Activated naive CD4-positive, alpha-beta T cell treated with anti-CD3 and anti-CD28 coated beads, Interleukin-2, amount 10 ng/mL, durations not matched to agents 7 days and 5 days (primary cell): ENCODE measurements around the gene YDJC.
A peak's percentile ranks its signal among the peaks of the same experiment; 100 is the strongest.

Source experiments
- CTCF ChIA-PET: fragments of 350-600 bp; sonication (Branson Sonifier 250); formaldehyde crosslinking; loops from one replicate; lab custom pipeline; 2021; ENCODE audit warnings: antibody characterized with exemption; lab: Charles Lee
- DNase-seq: peaks from one replicate; pipeline ENCODE4 v3.0.0-alpha.2; 2020
- H3K27ac Mint-ChIP-seq: one replicate; pipeline ENCODE4 v1.8.0; 2021; ENCODE audit warnings: mild to moderate bottlenecking, moderate library complexity, mixed read lengths
- H3K27me3 Mint-ChIP-seq: one replicate; pipeline ENCODE4 v1.8.0; 2021; ENCODE audit warnings: mild to moderate bottlenecking, mixed read lengths
- H3K36me3 Mint-ChIP-seq: one replicate; pipeline ENCODE4 v1.8.0; 2021; ENCODE audit warnings: mixed read lengths
- H3K4me1 Mint-ChIP-seq: one replicate; pipeline ENCODE4 v1.8.0; 2021; ENCODE audit warnings: mixed read lengths
- H3K4me3 Mint-ChIP-seq: one replicate; pipeline ENCODE4 v1.8.0; 2021; ENCODE audit warnings: mild to moderate bottlenecking, moderate library complexity, mixed read lengths
- H3K9me3 Mint-ChIP-seq: one replicate; pipeline ENCODE4 v1.8.0; 2021; ENCODE audit warnings: mixed read lengths

YDJC gene

DNA sequence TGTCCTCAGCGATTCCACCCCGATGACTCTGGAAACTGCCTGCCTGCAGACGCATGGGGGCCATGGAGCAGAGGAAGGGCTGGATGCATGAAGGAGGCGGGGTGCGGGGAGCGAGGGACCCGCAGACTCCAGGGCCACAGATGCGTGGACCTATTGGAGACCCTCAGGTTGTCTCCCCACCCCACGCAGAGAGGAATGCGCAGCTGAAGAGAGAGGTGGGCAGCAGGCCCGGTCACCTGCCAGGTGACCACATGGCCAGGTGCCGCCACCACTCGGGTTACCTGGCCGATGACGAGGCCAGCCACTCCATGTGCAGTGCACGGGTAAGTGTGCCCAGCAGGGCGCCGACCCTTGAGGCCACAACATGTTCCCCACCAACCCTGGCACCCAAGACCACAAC is 3.1 kb upstream of the YDJC start:
- no peak overlapping the region for H3K27ac Mint-ChIP-seq
- CTCF ChIA-PET, result interaction anchor here (4.4 kb wide), 1 partner anchor 10 kb away, joined by 104 read pairs; the partner anchor contains the start of gene SDF2L1
- no peak overlapping the region for H3K4me3 Mint-ChIP-seq
- peaks cover 11% of the 10 kb centered on the region for H3K27me3 Mint-ChIP-seq
- H3K36me3 Mint-ChIP-seq, result peaks cover 7% of the 10 kb centered on the region
- no peaks in the 10 kb centered on the region for H3K9me3 Mint-ChIP-seq
- peaks cover 24% of the 10 kb centered on the region for H3K4me1 Mint-ChIP-seq
- no peak for DNase-seq

DNA sequence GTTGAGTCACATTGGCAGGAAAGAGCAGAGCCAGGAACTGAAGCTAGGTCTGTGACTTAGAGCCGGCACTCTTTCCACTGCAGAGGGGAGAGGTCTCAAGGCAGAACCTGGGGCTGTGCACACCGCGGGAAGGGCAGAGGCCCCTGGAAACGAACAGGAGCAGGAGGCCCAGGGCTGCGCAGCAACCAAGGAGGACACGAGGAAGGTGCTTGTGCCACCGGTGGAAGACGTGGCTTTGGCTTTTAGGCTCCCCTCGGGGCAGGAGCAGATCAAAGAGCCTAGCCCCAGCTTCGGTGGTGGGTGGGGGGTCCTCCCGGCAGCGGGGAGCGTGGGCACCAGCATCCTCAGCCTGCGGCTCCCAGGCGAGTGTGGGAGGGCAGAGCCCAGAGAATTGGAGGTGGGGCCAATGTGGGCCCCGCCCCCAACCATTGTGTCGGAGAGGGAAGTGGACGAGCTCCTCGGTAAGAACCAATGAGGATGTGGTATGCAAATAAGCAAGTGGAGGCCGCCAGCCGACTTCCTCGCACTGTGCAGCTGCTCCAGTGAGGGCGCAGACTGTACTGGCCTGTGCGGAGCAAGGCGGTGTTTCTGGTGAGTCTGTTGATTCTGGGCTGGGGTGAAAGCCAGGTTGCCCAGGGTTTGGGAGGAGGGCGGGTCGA is 2.5 kb upstream of the YDJC start, which contains the start of gene CCDC116:
TSS of gene CCDC116 (plus strand) at position 524 of the 659 bp plus-strand sequence. CDS start 422 bp downstream, outside the sequence.
- Mint-ChIP-seq H3K9me3 (no peaks in the 10 kb centered on the region), H3K27me3 (peaks cover 11% of the 10 kb centered on the region), H3K27ac (no peak within 1 kb of the TSS), H3K4me3 (no peak within 1 kb of the TSS), H3K4me1 (peaks cover 28% of the 10 kb centered on the region), H3K36me3 (peaks cover 10% of the 10 kb centered on the region)
- peak; percentile 68 for DNase-seq
- CTCF ChIA-PET, result interaction anchor here (4.4 kb wide), 1 partner anchor 11 kb away, joined by 104 read pairs; the partner anchor contains the start of gene SDF2L1

DNA sequence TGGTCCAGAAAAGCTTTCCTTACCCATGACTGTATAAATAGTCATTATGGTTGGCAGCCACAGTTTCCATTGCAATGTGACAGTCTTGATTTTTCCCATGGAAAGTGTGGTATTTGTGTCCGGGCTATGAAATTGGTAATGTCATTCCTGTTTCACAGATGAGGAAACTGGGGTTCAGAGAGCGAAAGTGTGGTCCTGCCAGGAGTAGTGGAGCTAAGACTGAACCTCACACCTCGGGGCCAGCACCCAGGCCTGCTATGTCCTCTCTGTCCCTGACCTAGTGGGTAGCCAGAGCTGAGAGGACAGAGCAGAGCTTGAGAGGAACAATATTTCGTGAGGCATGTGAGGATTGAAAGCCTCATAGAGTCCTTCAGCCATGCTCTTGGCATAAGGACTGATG is 1.2 kb upstream of the YDJC start:
- Mint-ChIP-seq H3K9me3 (no peaks in the 10 kb centered on the region), H3K36me3 (peaks cover 19% of the 10 kb centered on the region), H3K27ac (no peak overlapping the region), H3K4me1 (peaks cover 35% of the 10 kb centered on the region), H3K4me3 (no peak overlapping the region), H3K27me3 (peaks cover 3% of the 10 kb centered on the region)
- CTCF ChIA-PET, result interaction anchor here (0.8 to 4.4 kb wide), 4 partner anchors 9 to 43 kb away, joined by 3 to 104 read pairs (median 4); partner anchors contain the start of gene SDF2L1
- DNase-seq, result no peak

DNA sequence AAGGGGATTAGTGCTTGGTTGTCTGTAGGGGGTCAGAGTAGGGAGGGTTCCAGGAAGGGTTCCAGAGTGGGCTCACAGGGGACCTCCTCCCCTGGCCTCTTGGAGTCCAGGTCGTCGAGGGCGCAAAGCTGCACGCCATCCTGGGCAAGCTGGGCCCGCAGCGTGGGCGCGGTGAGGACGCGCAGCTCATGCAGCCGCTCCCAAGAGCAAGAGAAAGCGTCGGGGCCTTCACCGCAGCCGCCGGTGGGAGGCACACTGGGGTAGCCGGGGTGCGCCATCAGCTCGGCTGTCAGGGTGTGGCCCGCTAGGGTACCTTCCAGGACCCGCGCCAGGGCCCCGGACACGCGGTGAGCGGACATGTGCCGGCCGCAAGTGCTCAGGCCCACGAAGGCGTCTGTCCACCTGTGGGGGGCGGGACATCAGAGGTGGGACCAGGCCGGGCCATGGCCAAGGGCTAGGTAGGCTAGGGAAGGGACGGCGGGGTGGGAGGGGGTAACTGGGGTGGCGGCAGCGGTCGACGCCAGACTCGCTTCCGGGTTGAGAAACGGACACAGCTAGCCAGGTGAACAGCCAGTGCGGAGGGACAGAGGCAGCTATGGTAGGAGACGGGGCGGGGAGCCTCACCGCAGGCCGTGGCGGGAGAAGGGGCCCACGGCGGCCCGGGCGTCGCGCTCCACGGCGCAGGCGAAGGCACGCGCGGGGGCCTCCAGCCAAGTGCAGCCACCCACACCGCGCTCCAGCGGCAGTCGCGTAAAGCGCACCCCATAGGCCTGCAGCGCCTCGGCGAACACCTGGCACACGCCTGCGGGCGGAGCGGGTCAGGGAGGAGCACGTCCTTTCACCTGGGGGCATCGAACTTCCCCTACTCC is 1.2 kb downstream of the YDJC start:
- peak overlapping the region; percentile 86 for H3K4me3 Mint-ChIP-seq
- peaks cover 35% of the 10 kb centered on the region for H3K4me1 Mint-ChIP-seq
- DNase-seq, result no peak
- CTCF ChIA-PET, result interaction anchor here (1.0 to 4.4 kb wide), 13 partner anchors 9 to 60 kb away, joined by 3 to 104 read pairs (median 6); partner anchors contain the start of gene SDF2L1
- peak overlapping the region; percentile 94 for H3K27ac Mint-ChIP-seq
- H3K9me3 Mint-ChIP-seq, result no peaks in the 10 kb centered on the region
- H3K27me3 Mint-ChIP-seq, result peaks cover 3% of the 10 kb centered on the region
- H3K36me3 Mint-ChIP-seq, result peaks cover 23% of the 10 kb centered on the region

DNA sequence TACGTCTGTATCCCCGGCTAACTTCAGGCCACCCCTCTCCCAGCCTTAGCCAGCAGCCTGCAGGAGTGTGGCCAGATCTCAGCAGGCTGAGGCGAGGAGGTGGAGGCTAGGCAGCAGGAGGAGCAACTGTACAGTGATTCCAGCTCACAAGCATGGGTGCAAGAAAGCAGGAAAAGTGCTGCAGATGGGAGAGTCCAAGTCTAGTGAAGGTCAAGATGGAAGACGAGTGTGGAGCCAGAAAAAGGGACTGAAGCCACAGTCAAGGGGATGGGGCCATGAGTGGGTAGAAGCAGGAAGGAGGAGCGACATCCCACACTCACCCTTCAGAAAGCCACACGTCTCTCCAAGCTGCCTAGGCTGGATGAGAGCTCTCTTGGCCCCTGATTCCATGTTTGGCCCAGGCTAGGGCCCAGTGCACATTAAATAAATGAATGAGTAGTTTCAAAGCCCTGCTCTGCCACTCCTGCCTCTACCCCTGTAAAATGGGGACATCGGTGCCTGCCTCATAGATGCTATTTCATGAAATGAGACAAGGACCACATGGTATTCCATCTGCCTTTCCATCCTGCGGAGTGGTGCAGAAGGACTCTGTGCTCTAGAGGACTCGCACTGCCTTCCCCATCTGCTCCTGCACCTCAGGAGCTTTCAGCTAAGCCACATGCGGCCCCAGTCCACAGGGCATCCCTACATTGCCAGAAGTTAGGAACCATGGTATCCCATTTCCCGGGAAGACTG is 2.9 kb downstream of the YDJC start:
- Mint-ChIP-seq H3K9me3 (no peaks in the 10 kb centered on the region), H3K4me1 (peaks cover 30% of the 10 kb centered on the region), H3K27me3 (no peaks in the 10 kb centered on the region), H3K36me3 (peaks cover 38% of the 10 kb centered on the region), H3K27ac (no peak overlapping the region), H3K4me3 (peak overlapping the region; percentile 59)
- CTCF ChIA-PET, result interaction anchor here (1.0 to 1.3 kb wide), 2 partner anchors 16 to 21 kb away, joined by 3 read pairs; no protein-coding TSS in a partner anchor
- DNase-seq, result no peak

DNA sequence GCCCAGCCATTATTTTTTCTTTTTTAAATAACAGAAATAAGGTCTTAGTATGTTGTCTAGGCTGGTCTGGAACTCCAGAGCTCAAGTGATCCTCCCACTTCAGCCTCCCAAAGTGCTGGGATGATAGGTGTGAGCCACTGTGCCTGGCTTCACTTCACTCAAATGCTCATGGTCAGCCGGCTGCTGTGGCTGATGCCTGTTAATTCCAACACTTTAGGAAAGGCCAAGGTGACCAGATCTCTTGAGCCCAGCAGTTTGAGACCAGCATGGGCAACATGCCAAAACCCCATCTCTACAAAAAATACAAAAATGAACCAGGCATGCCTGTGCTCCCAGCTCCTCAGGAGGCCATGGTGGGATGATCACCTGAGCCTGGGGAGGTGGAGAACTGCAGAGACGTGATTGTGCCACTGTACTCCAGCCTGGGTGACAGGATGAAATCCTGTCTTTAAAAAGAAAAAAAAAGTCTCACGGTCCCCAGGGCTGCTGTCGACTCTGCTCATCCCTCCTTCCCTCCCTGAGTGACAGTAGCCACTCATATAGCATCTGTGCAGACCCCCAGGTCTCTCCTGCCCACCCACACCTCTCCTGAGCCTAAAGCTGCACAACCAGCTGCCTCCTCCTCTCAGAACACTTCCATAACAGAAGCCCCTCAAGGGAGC is 3.6 kb downstream of the YDJC start:
- CTCF ChIA-PET, result interaction anchor here (1.0 to 1.3 kb wide), 2 partner anchors 17 to 20 kb away, joined by 3 read pairs; no protein-coding TSS in a partner anchor
- no peak for DNase-seq
- Mint-ChIP-seq H3K36me3 (peaks cover 38% of the 10 kb centered on the region), H3K4me3 (no peak overlapping the region), H3K27ac (no peak overlapping the region), H3K4me1 (peaks cover 27% of the 10 kb centered on the region), H3K27me3 (no peaks in the 10 kb centered on the region), H3K9me3 (no peaks in the 10 kb centered on the region)

DNA sequence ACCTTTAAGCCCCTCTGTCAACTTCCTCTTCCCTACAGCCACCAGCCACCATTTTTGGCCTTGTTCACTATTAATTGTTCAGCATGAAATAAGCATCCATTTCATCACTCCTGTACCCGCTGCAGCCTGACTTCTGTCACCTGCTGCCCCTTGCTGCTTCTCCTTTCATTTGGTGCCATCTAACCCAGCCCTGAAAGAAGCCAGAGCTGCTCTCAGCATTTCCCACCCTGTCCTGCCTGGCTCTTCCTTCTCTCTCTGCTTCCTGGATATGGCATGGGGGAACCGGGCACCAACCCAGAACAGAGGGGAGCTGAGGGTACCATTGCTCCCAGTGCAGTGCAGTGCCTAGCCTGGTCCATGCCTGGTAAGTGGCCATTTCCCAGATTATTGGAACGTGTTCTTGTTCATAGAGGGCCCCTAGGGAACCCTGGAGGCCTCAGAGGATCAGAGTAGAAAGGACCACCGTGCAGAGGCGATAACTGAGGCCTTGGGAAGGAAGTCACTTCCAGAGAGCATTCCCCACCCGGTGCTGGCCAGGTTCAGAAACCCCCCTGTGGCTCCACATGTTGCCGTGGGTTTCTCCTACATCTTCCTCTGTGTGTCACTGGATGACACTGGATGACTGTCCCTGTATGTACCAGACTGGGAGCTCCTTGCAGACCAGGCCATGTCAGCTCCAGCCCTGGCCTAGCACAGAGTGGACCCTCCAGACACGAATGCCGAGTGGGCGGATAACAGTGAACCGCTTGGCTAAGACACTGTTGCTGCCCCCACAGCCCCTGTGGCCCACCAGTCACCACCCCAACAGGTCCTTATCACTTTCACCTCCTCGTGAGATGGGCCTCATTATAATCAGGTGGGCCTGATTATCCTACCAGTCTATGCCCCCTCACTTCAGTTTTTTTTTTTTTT is 4.7 kb downstream of the YDJC start:
- Mint-ChIP-seq H3K36me3 (peaks cover 38% of the 10 kb centered on the region), H3K27me3 (no peaks in the 10 kb centered on the region)

DNA sequence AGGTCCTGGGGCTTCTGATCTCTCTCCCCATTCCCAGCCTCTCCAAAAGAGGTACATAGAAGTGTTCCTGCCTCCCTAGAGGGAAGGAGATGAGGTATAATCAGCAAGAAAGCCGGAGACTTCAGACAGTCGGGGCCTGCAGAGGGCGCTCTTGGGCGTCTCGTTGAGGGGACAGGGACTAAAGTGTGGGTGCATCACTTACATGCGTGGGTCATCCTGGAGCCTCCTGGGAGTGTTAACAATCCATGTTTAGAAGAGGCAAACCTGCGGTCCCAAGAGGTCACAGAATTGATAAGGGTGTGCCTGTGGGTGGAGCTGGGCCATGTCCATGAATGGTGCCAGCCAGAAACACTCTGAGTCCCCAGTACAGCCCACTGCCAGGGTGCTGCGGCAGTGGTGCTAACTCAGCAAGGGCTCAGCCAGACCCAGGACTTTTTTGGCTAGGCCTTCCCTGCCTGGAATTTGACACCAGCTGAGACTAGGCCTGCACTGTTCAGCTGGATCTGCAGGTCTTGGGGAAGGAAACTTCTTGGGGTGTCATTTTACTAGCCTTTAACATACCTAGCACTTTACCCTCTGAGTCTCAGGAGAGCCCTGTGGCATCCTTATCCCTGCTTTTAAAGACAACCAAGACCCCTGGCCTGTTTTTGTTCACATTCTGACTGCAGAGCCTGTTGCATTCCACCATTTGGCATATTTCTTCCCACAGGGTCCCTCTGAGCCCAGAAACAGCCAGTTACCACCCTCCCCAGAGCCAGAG is 5.5 kb downstream of the YDJC start:
- peak overlapping the region; percentile 49 for H3K27ac Mint-ChIP-seq
- H3K4me3 Mint-ChIP-seq, result no peak overlapping the region
- CTCF ChIA-PET, result interaction anchor here (1.5 to 3.1 kb wide), 2 partner anchors 12 to 18 kb away, joined by 3 to 12 read pairs; partner anchors contain the start of gene SDF2L1
- DNase-seq, result peak; percentile 56
- no peaks in the 10 kb centered on the region for H3K9me3 Mint-ChIP-seq
- no peaks in the 10 kb centered on the region for H3K27me3 Mint-ChIP-seq
- H3K4me1 Mint-ChIP-seq, result peaks cover 21% of the 10 kb centered on the region
- peaks cover 39% of the 10 kb centered on the region for H3K36me3 Mint-ChIP-seq

More for the DNA sequence above, 4.7 kb downstream of the YDJC start:
- Mint-ChIP-seq H3K9me3 (no peaks in the 10 kb centered on the region), H3K4me1 (peaks cover 21% of the 10 kb centered on the region), H3K27ac (peak overlapping the region; percentile 49), H3K4me3 (no peak overlapping the region)
- CTCF ChIA-PET, result interaction anchor here (1.5 to 3.1 kb wide), 2 partner anchors 11 to 17 kb away, joined by 3 to 12 read pairs; partner anchors contain the start of gene SDF2L1
- DNase-seq, result no peak

DNA sequence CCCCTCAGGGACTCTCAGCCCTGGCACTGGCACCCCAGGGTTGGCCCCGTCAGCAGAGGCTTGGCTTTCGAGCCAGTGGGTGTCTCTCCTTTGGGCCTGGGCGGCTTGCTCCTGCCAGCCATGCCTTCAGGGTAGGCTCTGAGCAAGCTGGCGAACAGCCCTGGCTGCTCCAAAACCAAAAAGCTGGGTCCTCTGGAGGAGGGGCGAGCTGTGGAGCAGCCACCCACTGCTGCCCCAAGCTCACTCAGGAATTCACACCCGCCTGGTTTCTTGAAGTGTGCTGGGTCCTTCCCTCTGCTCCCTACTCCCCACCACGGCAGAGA is 6.2 kb downstream of the YDJC start:
- peaks cover 19% of the 10 kb centered on the region for H3K4me1 Mint-ChIP-seq
- H3K27ac Mint-ChIP-seq, result no peak overlapping the region
- H3K4me3 Mint-ChIP-seq, result no peak overlapping the region
- no peak for DNase-seq
- CTCF ChIA-PET, result interaction anchor here (0.7 to 3.1 kb wide), 3 partner anchors 8 to 19 kb away, joined by 3 to 12 read pairs (median 3); partner anchors contain the start of gene SDF2L1
- H3K9me3 Mint-ChIP-seq, result no peaks in the 10 kb centered on the region
- no peaks in the 10 kb centered on the region for H3K27me3 Mint-ChIP-seq
- peaks cover 39% of the 10 kb centered on the region for H3K36me3 Mint-ChIP-seq

DNA sequence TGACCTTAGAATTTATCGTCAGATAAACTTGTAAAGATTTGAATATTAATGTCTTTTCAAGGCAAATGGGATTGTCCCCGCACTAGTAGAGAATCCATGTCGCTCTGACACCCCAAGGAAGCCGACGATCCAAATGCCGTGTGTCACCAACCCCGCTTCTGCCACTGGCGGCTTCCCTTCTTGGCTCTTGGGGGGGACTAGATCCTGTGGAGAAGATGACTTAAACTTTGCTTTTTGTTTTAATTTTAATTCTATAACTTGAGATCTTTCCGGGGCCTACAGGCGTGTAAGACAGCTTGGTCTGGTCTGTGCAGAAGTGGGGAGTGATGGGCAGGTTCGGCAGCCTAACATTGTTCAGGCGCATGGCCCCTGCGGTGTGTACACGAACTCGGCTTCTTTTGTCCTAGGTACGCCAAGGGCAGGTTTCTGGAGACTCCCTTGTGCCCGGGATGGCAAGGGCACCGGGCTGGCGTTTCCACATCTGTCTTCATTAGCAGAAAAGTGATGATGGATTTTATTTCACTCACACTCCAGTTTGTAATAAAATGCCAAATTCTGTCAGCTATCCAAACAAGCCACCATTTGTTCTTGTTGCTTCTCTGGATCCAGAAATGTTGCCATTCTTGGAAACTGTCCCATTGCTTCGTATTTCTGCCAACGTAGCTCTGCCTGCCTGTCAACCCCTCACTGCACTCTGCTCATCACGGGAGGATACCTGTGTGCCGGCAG is 6.7 kb downstream of the YDJC start:
- H3K27ac Mint-ChIP-seq, result peak overlapping the region; percentile 64
- H3K9me3 Mint-ChIP-seq, result no peaks in the 10 kb centered on the region
- peaks cover 15% of the 10 kb centered on the region for H3K4me1 Mint-ChIP-seq
- no peak for DNase-seq
- CTCF ChIA-PET, result interaction anchor here (0.7 to 3.1 kb wide), 4 partner anchors 8 to 20 kb away, joined by 3 to 12 read pairs (median 4); partner anchors contain the start of gene SDF2L1
- H3K4me3 Mint-ChIP-seq, result no peak overlapping the region
- H3K27me3 Mint-ChIP-seq, result no peaks in the 10 kb centered on the region
- peaks cover 36% of the 10 kb centered on the region for H3K36me3 Mint-ChIP-seq
